ENCODE results near the gene SAP30BP.

DNA sequence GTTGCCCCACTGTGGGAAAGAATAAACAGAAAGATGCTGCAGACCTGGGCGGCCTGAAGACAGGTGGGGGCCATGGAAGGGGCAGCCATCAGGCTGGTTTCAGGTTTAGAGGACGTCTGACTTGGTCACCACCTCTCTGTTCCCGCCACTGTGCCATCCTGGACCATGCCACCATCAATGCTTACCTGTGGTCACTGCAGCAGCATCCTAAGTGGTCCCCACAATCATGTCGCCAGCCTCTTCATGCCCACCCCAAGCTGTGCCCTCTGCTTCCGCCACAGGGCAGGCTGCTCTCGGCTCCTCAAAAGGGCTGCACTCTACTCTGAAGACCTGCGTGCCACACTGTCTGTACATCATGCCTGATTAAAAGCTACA is 23.5 kb upstream of the SAP30BP start:
- TF ChIP-seq, protein P1, sequence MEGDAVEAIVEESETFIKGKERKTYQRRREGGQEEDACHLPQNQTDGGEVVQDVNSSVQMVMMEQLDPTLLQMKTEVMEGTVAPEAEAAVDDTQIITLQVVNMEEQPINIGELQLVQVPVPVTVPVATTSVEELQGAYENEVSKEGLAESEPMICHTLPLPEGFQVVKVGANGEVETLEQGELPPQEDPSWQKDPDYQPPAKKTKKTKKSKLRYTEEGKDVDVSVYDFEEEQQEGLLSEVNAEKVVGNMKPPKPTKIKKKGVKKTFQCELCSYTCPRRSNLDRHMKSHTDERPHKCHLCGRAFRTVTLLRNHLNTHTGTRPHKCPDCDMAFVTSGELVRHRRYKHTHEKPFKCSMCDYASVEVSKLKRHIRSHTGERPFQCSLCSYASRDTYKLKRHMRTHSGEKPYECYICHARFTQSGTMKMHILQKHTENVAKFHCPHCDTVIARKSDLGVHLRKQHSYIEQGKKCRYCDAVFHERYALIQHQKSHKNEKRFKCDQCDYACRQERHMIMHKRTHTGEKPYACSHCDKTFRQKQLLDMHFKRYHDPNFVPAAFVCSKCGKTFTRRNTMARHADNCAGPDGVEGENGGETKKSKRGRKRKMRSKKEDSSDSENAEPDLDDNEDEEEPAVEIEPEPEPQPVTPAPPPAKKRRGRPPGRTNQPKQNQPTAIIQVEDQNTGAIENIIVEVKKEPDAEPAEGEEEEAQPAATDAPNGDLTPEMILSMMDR (IDR thresholded peaks at IDR 0.05; ENCODE audit: extremely low read depth in 1 of 2, insufficient read depth in 1 of 2, low read depth in 1 of 2, low read length in 2 of 2): no peak
- no peak for TF ChIP-seq POLR2A (IDR thresholded peaks at IDR 0.05; ENCODE audit: low read depth, low read length)
- TF ChIP-seq POLR2AphosphoS5 (IDR thresholded peaks at IDR 0.05; ENCODE audit: insufficient read depth, low read depth, low read length): no peak
- no peak for TF ChIP-seq GATA2 (IDR thresholded peaks at IDR 0.05; ENCODE audit: insufficient read depth, insufficient read length, low read depth, low read length)
- TF ChIP-seq, protein P2, sequence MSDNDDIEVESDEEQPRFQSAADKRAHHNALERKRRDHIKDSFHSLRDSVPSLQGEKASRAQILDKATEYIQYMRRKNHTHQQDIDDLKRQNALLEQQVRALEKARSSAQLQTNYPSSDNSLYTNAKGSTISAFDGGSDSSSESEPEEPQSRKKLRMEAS (IDR thresholded peaks at IDR 0.05; ENCODE audit: insufficient read depth, insufficient read length): no peak
- TF ChIP-seq FOS (IDR thresholded peaks at IDR 0.05; ENCODE audit: borderline replicate concordance, insufficient read depth, low read length): no peak
- TF ChIP-seq EZH2 (IDR thresholded peaks at IDR 0.05; ENCODE audit: borderline replicate concordance, low read depth, low read length, severe bottlenecking): no peak
- no peak for TF ChIP-seq JUN (IDR thresholded peaks at IDR 0.05; ENCODE audit: borderline replicate concordance, insufficient read depth, insufficient read length, low read depth)
- no peak for TF ChIP-seq MYC (IDR thresholded peaks at IDR 0.05; ENCODE audit: low read depth, low read length)

Data from endothelial cell of umbilical vein (primary cell).